HepG2 (cell line): ENCODE results near the gene PRR30. TPM values are rescaled to one million over a fixed set of nuclear protein-coding genes. Genes with fewer than 3 reads are reported as not detected.

Experiments
- ARNTL ChIP-seq: sonication (generic); formaldehyde crosslinking; IDR thresholded peaks from 2 replicates; pipeline ENCODE4 v1.4.0; 2020; ENCODE audit warnings: mild to moderate bottlenecking, missing genetic modification reagents
- CC2D1A ChIP-seq: sonication (generic); formaldehyde crosslinking; IDR thresholded peaks from 2 replicates; pipeline ENCODE4 v1.8.1; 2023; ENCODE audit warnings: mild to moderate bottlenecking, missing genetic modification reagents
- E2F5 ChIP-seq: sonication (generic); formaldehyde crosslinking; conservative IDR thresholded peaks from 2 replicates; pipeline ENCODE4 v1.4.0; 2020; ENCODE audit warnings: missing genetic modification reagents
- ETV5 ChIP-seq: IDR thresholded peaks from 2 replicates; pipeline ENCODE4 v1.6.1; 2018; ENCODE audit warnings: missing biosample characterization, missing genetic modification reagents, inconsistent platforms, borderline replicate concordance
- FOXA1 ChIP-seq, 2 experiments: fragments of 450-650 bp in 1 of 2; sonication (generic) in 1 of 2; formaldehyde crosslinking in 1 of 2; IDR thresholded peaks; 2 replicates each; pipeline versions ENCODE4 v1.4.0 to v1.6.1; 2016 to 2020; ENCODE audit warnings: missing genetic modification reagents in 1 of 2
- HOXD1 ChIP-seq: sonication (generic); formaldehyde crosslinking; IDR thresholded peaks from 2 replicates; pipeline ENCODE4 v1.5.0; 2020; ENCODE audit warnings: missing genetic modification reagents
- IKZF4 ChIP-seq: sonication (generic); formaldehyde crosslinking; IDR thresholded peaks from 2 replicates; pipeline ENCODE4 v1.5.1; 2020; ENCODE audit warnings: borderline replicate concordance, mild to moderate bottlenecking, low read depth, missing genetic modification reagents; ENCODE audit errors: not compliant biosample characterization
- IRF9 ChIP-seq: sonication (generic); formaldehyde crosslinking; IDR thresholded peaks from 2 replicates; pipeline ENCODE4 v1.8.0; 2022; ENCODE audit warnings: missing genetic modification reagents, mild to moderate bottlenecking, borderline replicate concordance
- NFE2 ChIP-seq: sonication (generic); formaldehyde crosslinking; IDR thresholded peaks from 2 replicates; pipeline ENCODE4 v1.4.0; 2020; ENCODE audit warnings: missing genetic modification reagents
- RFX1 ChIP-seq: fragments of 450-650 bp; IDR thresholded peaks from 2 replicates; pipeline ENCODE4 v1.6.1; 2017
- SYNCRIP ChIP-seq: fragments of 200-400 bp; formaldehyde crosslinking; IDR thresholded peaks from 2 replicates; pipeline ENCODE4 v1.6.1; 2018; ENCODE audit warnings: mild to moderate bottlenecking, low read depth, low read length; ENCODE audit not compliant: insufficient read depth
- TCF7L2 ChIP-seq: IDR thresholded peaks from 2 replicates; pipeline ENCODE4 v1.6.1; 2011; ENCODE audit warnings: mild to moderate bottlenecking, low read depth, low read length, moderate library complexity
- TRAFD1 ChIP-seq: sonication (generic); formaldehyde crosslinking; IDR thresholded peaks from 2 replicates; pipeline ENCODE4 v1.5.1; 2020; ENCODE audit warnings: missing genetic modification reagents, mild to moderate bottlenecking, borderline replicate concordance
- YEATS2 ChIP-seq: sonication (generic); formaldehyde crosslinking; IDR thresholded peaks from 2 replicates; pipeline ENCODE4 v1.4.0; 2020; ENCODE audit warnings: missing genetic modification reagents, borderline replicate concordance
- ZFX ChIP-seq: sonication (generic); formaldehyde crosslinking; IDR thresholded peaks from 2 replicates; pipeline ENCODE4 v1.4.0; 2020; ENCODE audit warnings: mild to moderate bottlenecking, low read depth, missing genetic modification reagents, moderate library complexity
- ZNF484 ChIP-seq: sonication (generic); formaldehyde crosslinking; IDR thresholded peaks from 2 replicates; pipeline ENCODE4 v1.5.1; 2020; ENCODE audit warnings: mild to moderate bottlenecking, low read depth, missing genetic modification reagents, borderline replicate concordance
- ZNF496 ChIP-seq: sonication (generic); formaldehyde crosslinking; IDR thresholded peaks from 2 replicates; pipeline ENCODE4 v1.8.1; 2023; ENCODE audit warnings: mild to moderate bottlenecking, moderate library complexity, missing genetic modification reagents; ENCODE audit not compliant: insufficient replicate concordance
- ZNF749 ChIP-seq: sonication (generic); formaldehyde crosslinking; IDR thresholded peaks from 2 replicates; pipeline ENCODE4 v1.8.0; 2022; ENCODE audit warnings: mild to moderate bottlenecking, missing genetic modification reagents, moderate library complexity, borderline replicate concordance
- ZNF782 ChIP-seq: sonication (generic); formaldehyde crosslinking; IDR thresholded peaks from 2 replicates; pipeline ENCODE4 v1.4.0; 2020; ENCODE audit warnings: missing genetic modification reagents, mild to moderate bottlenecking, borderline replicate concordance
- ZNF800 ChIP-seq: sonication (generic); formaldehyde crosslinking; IDR thresholded peaks from 2 replicates; pipeline ENCODE4 v1.4.0; 2020; ENCODE audit warnings: missing genetic modification reagents
- ZNF83 ChIP-seq: sonication (generic); formaldehyde crosslinking; IDR thresholded peaks from 2 replicates; pipeline ENCODE4 v1.4.0; 2020; ENCODE audit warnings: missing genetic modification reagents, mild to moderate bottlenecking, borderline replicate concordance
- ZNF883 ChIP-seq: sonication (generic); formaldehyde crosslinking; IDR thresholded peaks from 2 replicates; pipeline ENCODE4 v1.5.1; 2020; ENCODE audit warnings: mild to moderate bottlenecking, missing genetic modification reagents; ENCODE audit errors: not compliant biosample characterization
- polyA plus RNA-seq, 8 experiments: library from polyadenylated mRNA; depleted of rRNA in 3 of 8; stranded (reverse) in 7 of 8; unstranded in 1 of 8; fragments of >200 nt; fragmentation: Illumina TruSeq in 4 of 8; extraction: Trizol in 4 of 8; gene quantifications; 2 replicates each; pipeline versions ENCODE4 v1.2.1 to v1.2.3, GENCODE V29; 2011 to 2016; ENCODE audit warnings: low read depth in 4 of 8, missing spikeins in 1 of 8, mixed read lengths in 1 of 8; ENCODE audit not compliant: insufficient read depth in 1 of 8
- total RNA-seq, 5 experiments: library from RNA; depleted of rRNA; stranded (reverse); fragments of >200 nt; fragmentation: Illumina TruSeq; extraction: Trizol; gene quantifications; 2 replicates each; pipeline ENCODE4 v1.2.3, GENCODE V29; 2016; ENCODE audit warnings: low read depth in 1 of 5

The PRR30 gene
- total and polyA plus RNA-seq, 2 of the 13 experiments (the other 11 are each of a cell fraction or from before 2014, with no cell fraction given) = not detected

GRCh38 chr2:27133905-27134780 lies 5.1 kb downstream of the PRR30 start, which contains the start of gene PREB (continued):
- TF ChIP-seq TCF7L2 (no peak), ZNF883 (CRISPR knock-in tag) (peak; percentile 82), TRAFD1 (no peak; the same call in 1 of the 2 replicates), ZNF496 (CRISPR knock-in tag) (no peak), ETV5 (CRISPR knock-in tag) (no peak; the same call in 1 of the 2 replicates), SYNCRIP (no peak), YEATS2 (CRISPR knock-in tag) (no peak; the same call in 1 of the 2 replicates), IRF9 (CRISPR knock-in tag) (peak; percentile 75; the same call in 1 of the 2 replicates), ZNF484 (CRISPR knock-in tag) (no peak), E2F5 (CRISPR knock-in tag) (0 out of 2 replicates have a peak, but pooled peaks have one; percentile 48), FOXA1 (IDR thresholded peaks at IDR 0.05) (no peak), FOXA1 (CRISPR knock-in tag; IDR thresholded peaks at IDR 0.05) (no peak), ZNF749 (CRISPR knock-in tag) (no peak), NFE2 (CRISPR knock-in tag) (no peak), ZNF782 (CRISPR knock-in tag) (no peak), ZNF800 (CRISPR knock-in tag) (peak; percentile 66; the same call in 1 of the 2 replicates), RFX1 (no peak), ARNTL (0 out of 2 replicates have a peak, but pooled peaks have one; percentile 15), HOXD1 (CRISPR knock-in tag) (0 out of 2 replicates have a peak, but pooled peaks have one; percentile 35), CC2D1A (CRISPR knock-in tag) (no peak), IKZF4 (CRISPR knock-in tag) (peak; percentile 55), ZNF83 (no peak), ZFX (CRISPR knock-in tag) (peak; percentile 75; the same call in 1 of the 2 replicates)
